CD14-positive monocyte (primary cell): Measurements from ENCODE around the gene XYLT1. TPM values are rescaled to one million over a fixed set of nuclear protein-coding genes. Genes with fewer than 3 reads are reported as not detected.

Experiments
- DNase-seq, 3 donors: peaks; one replicate each; pipeline ENCODE4 v3.0.0-alpha.2; 2011 to 2022
- H2AFZ ChIP-seq: 2 replicates; pipeline ENCODE4 v1.6.0; 2012; ENCODE audit warnings: mild to moderate bottlenecking, low read depth, low read length, inconsistent platforms; ENCODE audit not compliant: insufficient read depth, poor library complexity, severe bottlenecking
- H3K27ac ChIP-seq, 2 donors: 1 replicate in 1 of 2; 2 replicates in 1 of 2; pipeline ENCODE4 v1.5.1; 2012 to 2013; ENCODE audit warnings: low read length in 2 of 2, control low read depth in 1 of 2, inconsistent platforms in 1 of 2, low read depth in 1 of 2, mild to moderate bottlenecking in 1 of 2
- H3K27me3 ChIP-seq, 2 donors: one replicate each; pipeline versions ENCODE4 v1.6.0 to v1.6.1; 2011 to 2013; ENCODE audit warnings: low read length in 2 of 2; ENCODE audit not compliant: control insufficient read depth in 2 of 2, insufficient read depth in 2 of 2
- H3K36me3 ChIP-seq, 2 donors: replicated peaks in 1 of 2; 1 replicate in 1 of 2; 2 replicates in 1 of 2; pipeline versions ENCODE4 v1.5.1 to v1.6.1; 2012 to 2013; ENCODE audit warnings: low read length in 2 of 2, control low read depth in 1 of 2, inconsistent platforms in 1 of 2, mild to moderate bottlenecking in 1 of 2; ENCODE audit not compliant: insufficient read depth in 2 of 2, control insufficient read depth in 1 of 2
- H3K4me1 ChIP-seq, 2 donors: 1 replicate in 1 of 2; 2 replicates in 1 of 2; pipeline versions ENCODE4 v1.5.1 to v1.6.1; 2012 to 2013; ENCODE audit warnings: low read length in 2 of 2, control low read depth in 1 of 2, inconsistent platforms in 1 of 2, mild to moderate bottlenecking in 1 of 2, moderate library complexity in 1 of 2; ENCODE audit not compliant: insufficient read depth in 2 of 2, control insufficient read depth in 1 of 2
- H3K4me2 ChIP-seq: replicated peaks from 2 replicates; pipeline ENCODE3; 2012; ENCODE audit warnings: low read length, moderate library complexity, mild to moderate bottlenecking; ENCODE audit not compliant: poor library complexity, severe bottlenecking; ENCODE audit errors: extremely low read depth
- H3K4me3 ChIP-seq, 3 experiments: fragments of 200-600 bp in 1 of 3; sonication (generic) in 1 of 3; replicated peaks in 1 of 3; 1 replicate in 2 of 3; 2 replicates in 1 of 3; pipeline ENCODE4 v1.5.1; 2011 to 2013; ENCODE audit warnings: low read length in 3 of 3, mild to moderate bottlenecking in 3 of 3, control low read depth in 2 of 3, low read depth in 2 of 3, inconsistent platforms in 1 of 3, moderate library complexity in 1 of 3
- H3K79me2 ChIP-seq: 2 replicates; pipeline ENCODE4 v1.6.0; 2012; ENCODE audit warnings: mild to moderate bottlenecking, control low read depth, inconsistent platforms, low read length, moderate library complexity; ENCODE audit not compliant: insufficient read depth
- H3K9ac ChIP-seq: 2 replicates; pipeline ENCODE4 v1.6.0; 2017; ENCODE audit warnings: low read length, mild to moderate bottlenecking; ENCODE audit not compliant: insufficient read depth, poor library complexity, severe bottlenecking
- H3K9me3 ChIP-seq, 2 donors: replicated peaks in 1 of 2; 1 replicate in 1 of 2; 2 replicates in 1 of 2; pipeline versions ENCODE4 v1.5.1 to v1.6.1; 2012 to 2013; ENCODE audit warnings: low read length in 2 of 2, control low read depth in 1 of 2; ENCODE audit not compliant: control insufficient read depth in 1 of 2, insufficient read depth in 1 of 2
- H4K20me1 ChIP-seq: 2 replicates; pipeline ENCODE4 v1.6.0; 2012; ENCODE audit warnings: mild to moderate bottlenecking, low read length, control low read depth, moderate library complexity; ENCODE audit not compliant: insufficient read depth
- H3K27ac Mint-ChIP-seq, 7 donors: one replicate each; pipeline ENCODE4 v1.8.0; 2020; ENCODE audit warnings: mild to moderate bottlenecking in 7 of 7, mixed read lengths in 7 of 7, moderate library complexity in 6 of 7, inconsistent platforms in 2 of 7
- H3K27me3 Mint-ChIP-seq, 3 donors: one replicate each; pipeline ENCODE4 v1.8.0; 2021 to 2022; ENCODE audit warnings: low read depth in 3 of 3, mild to moderate bottlenecking in 3 of 3, mixed read lengths in 3 of 3, moderate library complexity in 3 of 3, inconsistent platforms in 1 of 3
- H3K36me3 Mint-ChIP-seq, 2 donors: one replicate each; pipeline ENCODE4 v1.8.0; 2020; ENCODE audit warnings: mixed read lengths in 2 of 2, inconsistent platforms in 1 of 2, mild to moderate bottlenecking in 1 of 2
- H3K4me1 Mint-ChIP-seq: one replicate; pipeline ENCODE4 v1.8.0; 2020; ENCODE audit warnings: mild to moderate bottlenecking, mixed read lengths
- H3K4me3 Mint-ChIP-seq, 2 donors: one replicate each; pipeline ENCODE4 v1.8.0; 2020; ENCODE audit warnings: mild to moderate bottlenecking in 2 of 2, mixed read lengths in 2 of 2, moderate library complexity in 1 of 2
- H3K9me3 Mint-ChIP-seq, 7 donors: one replicate each; pipeline ENCODE4 v1.8.0; 2020 to 2022; ENCODE audit warnings: mixed read lengths in 7 of 7, mild to moderate bottlenecking in 6 of 7, moderate library complexity in 6 of 7, inconsistent platforms in 2 of 7
- CTCF ChIP-seq: fragments of 200-600 bp; IDR thresholded peaks from one replicate; pipeline ENCODE4 v1.8.0; 2022; ENCODE audit warnings: antibody characterized with exemption, mild to moderate bottlenecking
- WGBS: methylation state at CpG from one replicate; pipeline ENCODE4 v1.1.5; 2013; ENCODE audit warnings: missing lambda C conversion rate; ENCODE audit not compliant: insufficient coverage; 5-methylcytosine and 5-hydroxymethylcytosine counted together
- intact Hi-C, 2 donors: fragments of 100-400 bp; cut with micrococcal nuclease; formaldehyde crosslinking; loops; one replicate each; pipeline versions ENCODE4 v1.15.0 to v1.15.1; 2023
- polyA plus RNA-seq, 3 donors: library from polyadenylated mRNA; depleted of rRNA in 1 of 3; unstranded in 2 of 3; stranded (reverse) in 1 of 3; fragments of 300-500 nt in 2 of 3; fragments of >200 nt in 1 of 3; fragmentation: Illumina TruSeq in 2 of 3; gene quantifications; 1 replicate in 2 of 3; 2 replicates in 1 of 3; pipeline ENCODE4 v1.2.3, GENCODE V29; 2012 to 2021

XYLT1 gene
- polyA plus RNA-seq, 3 donors, result 0.51 to 9.4 (median 1.6) TPM

GRCh38 chr16:17108596-17108995 is 362.2 kb downstream of the XYLT1 start:
- WGBS, result 91% methylated on average over 17 of the region's 17 CpGs
- no peak overlapping the region for H3K4me3 Mint-ChIP-seq
- TF ChIP-seq CTCF, result no peak

GRCh38 chr16:17107450-17107849 is 363.3 kb downstream of the XYLT1 start:
- H3K4me2 ChIP-seq, result no peak overlapping the region
- no peaks in the 10 kb centered on the region for H4K20me1 ChIP-seq
- Mint-ChIP-seq H3K27ac (peak overlapping the region in 2 of 7 donors; percentile 15 to 64), H3K27me3 (peaks cover 0 to 2% (median 0%) of the 10 kb centered on the region in 3 donors), H3K36me3 (peaks cover 42 to 52% of the 10 kb centered on the region in 2 donors), H3K4me1 (peaks cover 17% of the 10 kb centered on the region), H3K4me3 (no peak overlapping the region), H3K9me3 (peaks cover 0 to 7% (median 0%) of the 10 kb centered on the region in 7 donors)
- no peaks in the 10 kb centered on the region for H3K4me1 ChIP-seq
- no peak for TF ChIP-seq CTCF
- no peak overlapping the region for H2AFZ ChIP-seq
- H3K9me3 ChIP-seq, result no peaks in the 10 kb centered on the region
- no peak for DNase-seq
- H3K79me2 ChIP-seq, result no peaks in the 10 kb centered on the region
- 81% methylated on average over 6 of the region's 8 CpGs for WGBS
- no peak overlapping the region for H3K27ac ChIP-seq
- H3K27me3 ChIP-seq, result no peaks in the 10 kb centered on the region
- H3K36me3 ChIP-seq, result peaks cover 6 to 45% of the 10 kb centered on the region in 2 donors
- no peak overlapping the region for H3K9ac ChIP-seq
- intact Hi-C loops, result no loop called here
- no peak overlapping the region for H3K4me3 ChIP-seq

More at GRCh38 chr16:17108596-17108995, 362.2 kb downstream of the XYLT1 start:
- DNase-seq, result no peak
- no peak overlapping the region for H3K4me2 ChIP-seq
- H3K36me3 Mint-ChIP-seq, result peaks cover 48 to 61% of the 10 kb centered on the region in 2 donors
- no peak overlapping the region for H3K27ac ChIP-seq
- peak overlapping the region in 1 of 7 donors; percentile 42 for H3K27ac Mint-ChIP-seq
- peaks cover 0 to 2% (median 0%) of the 10 kb centered on the region in 3 donors for H3K27me3 Mint-ChIP-seq
- no peak overlapping the region for H3K9ac ChIP-seq
- H3K4me3 ChIP-seq, result no peak overlapping the region
- H4K20me1 ChIP-seq, result no peaks in the 10 kb centered on the region
- H3K4me1 Mint-ChIP-seq, result peaks cover 17% of the 10 kb centered on the region
- H3K27me3 ChIP-seq, result no peaks in the 10 kb centered on the region
- intact Hi-C loops, result no loop called here
- H3K79me2 ChIP-seq, result no peaks in the 10 kb centered on the region
- H3K4me1 ChIP-seq, result no peaks in the 10 kb centered on the region
- peaks cover 7 to 49% of the 10 kb centered on the region in 2 donors for H3K36me3 ChIP-seq
- no peak overlapping the region for H2AFZ ChIP-seq
- H3K9me3 ChIP-seq, result no peaks in the 10 kb centered on the region
- peaks cover 0 to 7% (median 0%) of the 10 kb centered on the region in 7 donors for H3K9me3 Mint-ChIP-seq
